NOMO-1 treated with dmso at 0.1 percent for 144 hours (cell line): Measurements from ENCODE around the gene CTDP1.

Source experiments
- DNase-seq: peaks from one replicate; lab custom pipeline; 2025; ENCODE audit not compliant: unreplicated experiment; lab: John Stamatoyannopoulos, UW

Gene CTDP1

GRCh38 chr18:79779700-79780190 lies 100.1 kb downstream of the CTDP1 start:
- DNase-seq = no peak

GRCh38 chr18:79780547-79780946 lies 100.9 kb downstream of the CTDP1 start:
- no peak for DNase-seq

- no peak for DNase-seq
Measured at GRCh38 chr18:79781331-79781941, 101.8 kb downstream of the CTDP1 start.

- DNase-seq = no peak
Measured at GRCh38 chr18:79782566-79783308, 103.1 kb downstream of the CTDP1 start.

GRCh38 chr18:79784071-79784913 lies 104.7 kb downstream of the CTDP1 start:
- no peak for DNase-seq

GRCh38 chr18:79784965-79785770 lies 105.6 kb downstream of the CTDP1 start:
- DNase-seq = no peak

- no peak for DNase-seq
Measured at GRCh38 chr18:79785831-79786230, 106.2 kb downstream of the CTDP1 start.

GRCh38 chr18:79786304-79786703 lies 106.7 kb downstream of the CTDP1 start:
- no peak for DNase-seq

GRCh38 chr18:79786786-79787526 lies 107.4 kb downstream of the CTDP1 start:
- peak; percentile 22 for DNase-seq

GRCh38 chr18:79787527-79787864 lies 107.9 kb downstream of the CTDP1 start:
- no peak for DNase-seq

GRCh38 chr18:79787865-79788733 lies 108.5 kb downstream of the CTDP1 start:
- no peak for DNase-seq

GRCh38 chr18:79788734-79789085 lies 109.1 kb downstream of the CTDP1 start:
- DNase-seq = no peak

- DNase-seq = no peak
Measured at GRCh38 chr18:79789091-79789891, 109.7 kb downstream of the CTDP1 start.

GRCh38 chr18:79789901-79790890 lies 110.6 kb downstream of the CTDP1 start:
- no peak for DNase-seq

- DNase-seq = peak; percentile 95
Measured at GRCh38 chr18:79790996-79791972, 111.7 kb downstream of the CTDP1 start.
